Heart left ventricle (tissue), 13 donors: ENCODE data around the gene SEMG2.

Source experiments
- CTCF ChIP-seq, 12 donors: fragments of 200-600 bp; sonication (generic) in 4 of 12; IDR thresholded peaks; one replicate each; pipeline versions ENCODE4 v1.5.0 to v1.8.0; 2018 to 2022; ENCODE audit warnings: antibody characterized with exemption in 12 of 12, mild to moderate bottlenecking in 5 of 12
- POLR2A ChIP-seq, 2 donors: fragments of 450-650 bp; IDR thresholded peaks; one replicate each; pipeline ENCODE4 v1.6.1; 2017; ENCODE audit warnings: antibody characterized with exemption in 2 of 2, mild to moderate bottlenecking in 2 of 2, moderate library complexity in 2 of 2
- donor health status: ischemic (EF 13 %, LVEDD 7.1; RV severe dilation, severe dysfunction).
- donor health status: DM: no; HTN: yes; CAD: no.
- donor health status: DM: no; HTN: no; CAD: no.
- donor health status: ischemic (EF 25% LVEDD 6.9; RV normal size, moderate dysfunction).
- donor health status: ischemic (EF 25% LVEDD 5.7; RV mildly dilated, moderate dysfunction).
- donor health status: ischemic (EF 35%, LVEDD 5.7; RV mildly dilated, moderate dysfunction).
- donor health status: nonischemic (EF 11% LVEDD 7.7; RV severe dilation, severe dysfunction).
- donor health status: DM: yes; HTN: yes; CAD: no.
- donor health status: PGD.
- donor health status: ischemic (EF 29% LVEDD 5.4; RV normal size, mild dysfunction).
- donor health status: nonischemic (EF 23%, LVEDD 6.1; RV moderate dilation, normal function).

- no peak for TF ChIP-seq POLR2A (IDR thresholded peaks at IDR 0.05)
- TF ChIP-seq CTCF (IDR thresholded peaks at IDR 0.05) = no peak
These were observed 31.3 kb upstream of the SEMG2 start for GRCh38 chr20:45189861-45190260.
